ENCODE results near the gene SNPH. TPM values are rescaled to one million over a fixed set of nuclear protein-coding genes. Genes with fewer than 3 reads are reported as not detected.
A peak's percentile ranks its signal among the peaks of the same experiment; 100 is the strongest.

Gene SNPH
- total RNA-seq, 1 experiment from 2014 or later = 21.4 TPM

DNA sequence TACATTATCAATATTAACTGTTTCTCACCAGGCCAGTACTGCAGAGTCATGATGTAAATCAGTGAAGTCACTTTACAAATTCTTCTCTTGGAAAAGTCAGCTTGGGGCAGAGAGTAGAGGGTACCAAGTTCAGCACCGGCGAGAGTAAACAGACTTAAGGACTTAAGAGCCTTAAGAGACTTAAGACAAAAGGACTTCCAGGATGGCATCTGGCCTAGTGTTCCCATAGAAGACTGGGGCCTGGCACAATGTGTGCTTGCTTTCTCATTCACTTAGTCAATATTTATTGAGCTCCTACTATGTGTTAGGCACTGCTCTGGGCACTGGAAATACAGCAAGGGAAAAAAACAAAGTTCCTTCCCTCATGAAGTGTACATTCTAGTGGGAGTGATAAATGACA, 1.4 kb upstream of the SNPH start:
- ChIA-PET CTCF (no interaction called here), POLR2A (ENCODE audit: unreplicated experiment) (no interaction called here)
- BruUV-seq (replicated peaks) = no TSS peak
- ATAC-seq (no peak), DNase-seq (no peak)
- Histone ChIP-seq H3K79me2 (ENCODE audit: low read length) (0 out of 2 replicates have a peak, but pooled peaks cover 3% of the 10 kb centered on the region), H3K9me2 (replicated peaks; ENCODE audit: low read length) (no peaks in the 10 kb centered on the region), H3K4me2 (ENCODE audit: low read length) (no peak overlapping the region), H3K27me3 (ENCODE audit: low read length) (peaks cover 4% of the 10 kb centered on the region; the same call in 1 of the 2 replicates), H3F3A (ENCODE audit: low read length, unreplicated experiment) (no peaks in the 10 kb centered on the region), H3K9ac (ENCODE audit: low read length) (no peak overlapping the region), H4K20me1 (ENCODE audit: low read length) (no peaks in the 10 kb centered on the region), H3K9me3 (ENCODE audit: low read length) (no peaks in the 10 kb centered on the region), H3K36me3 (ENCODE audit: low read depth, low read length) (no peaks in the 10 kb centered on the region), H3K27ac (ENCODE audit: low read length) (no peak overlapping the region), H2AFZ (ENCODE audit: low read length) (no peak overlapping the region; the same call in 1 of the 2 replicates), H3K4me3 (ENCODE audit: low read length) (no peak overlapping the region), H3K4me1 (ENCODE audit: insufficient read depth, low read length) (peaks cover 13% of the 10 kb centered on the region; the same call in 1 of the 2 replicates)
- intact Hi-C loops (cut with micrococcal nuclease) = no loop called here
- TF ChIP-seq EZH2phosphoT487 (IDR thresholded peaks at IDR 0.05; ENCODE audit: borderline replicate concordance, low read length) (no peak), EZH2 (IDR thresholded peaks at IDR 0.05; ENCODE audit: low read length, unreplicated experiment) (no peak)
- TF ChIP-seq, protein P1, sequence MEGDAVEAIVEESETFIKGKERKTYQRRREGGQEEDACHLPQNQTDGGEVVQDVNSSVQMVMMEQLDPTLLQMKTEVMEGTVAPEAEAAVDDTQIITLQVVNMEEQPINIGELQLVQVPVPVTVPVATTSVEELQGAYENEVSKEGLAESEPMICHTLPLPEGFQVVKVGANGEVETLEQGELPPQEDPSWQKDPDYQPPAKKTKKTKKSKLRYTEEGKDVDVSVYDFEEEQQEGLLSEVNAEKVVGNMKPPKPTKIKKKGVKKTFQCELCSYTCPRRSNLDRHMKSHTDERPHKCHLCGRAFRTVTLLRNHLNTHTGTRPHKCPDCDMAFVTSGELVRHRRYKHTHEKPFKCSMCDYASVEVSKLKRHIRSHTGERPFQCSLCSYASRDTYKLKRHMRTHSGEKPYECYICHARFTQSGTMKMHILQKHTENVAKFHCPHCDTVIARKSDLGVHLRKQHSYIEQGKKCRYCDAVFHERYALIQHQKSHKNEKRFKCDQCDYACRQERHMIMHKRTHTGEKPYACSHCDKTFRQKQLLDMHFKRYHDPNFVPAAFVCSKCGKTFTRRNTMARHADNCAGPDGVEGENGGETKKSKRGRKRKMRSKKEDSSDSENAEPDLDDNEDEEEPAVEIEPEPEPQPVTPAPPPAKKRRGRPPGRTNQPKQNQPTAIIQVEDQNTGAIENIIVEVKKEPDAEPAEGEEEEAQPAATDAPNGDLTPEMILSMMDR (conservative IDR thresholded peaks at IDR 0.05; ENCODE audit: low read depth, low read length) = no peak

DNA sequence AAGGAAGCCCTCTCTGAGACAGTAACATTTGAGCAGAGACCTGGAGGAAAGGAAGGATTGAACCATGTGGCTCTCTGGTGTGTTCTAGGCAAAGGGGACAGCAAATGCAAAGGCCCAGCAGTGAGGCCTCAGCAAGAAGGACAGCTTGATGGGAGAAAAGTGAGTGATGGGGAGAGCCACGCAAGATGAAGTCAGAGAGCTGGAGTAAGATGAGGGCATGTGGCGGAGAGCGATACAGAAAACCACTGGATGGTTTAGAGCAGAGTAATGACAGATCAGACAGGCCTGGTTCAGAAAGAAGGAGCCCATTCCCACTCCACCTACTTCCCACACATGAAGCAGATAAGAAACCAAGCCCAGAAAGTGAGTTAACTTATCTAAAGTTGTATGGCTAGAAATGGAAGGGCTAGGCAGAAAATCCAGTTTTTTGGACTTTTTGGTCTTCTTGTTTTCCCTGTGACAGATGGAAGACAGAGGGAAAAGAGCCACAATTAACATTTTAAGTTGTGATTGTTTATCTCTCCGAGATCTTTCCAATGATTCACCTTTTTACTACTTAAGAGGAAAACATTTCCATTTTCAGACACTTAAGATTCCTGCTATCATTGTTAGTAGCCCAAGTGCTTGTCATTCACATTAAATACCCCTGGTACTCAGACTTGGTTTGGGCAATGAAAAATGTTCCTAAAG, 723 bp upstream of the SNPH start:
- H3K4me2 ChIP-seq (ENCODE audit: low read length) = peak overlapping the region; percentile 88
- no peak for TF ChIP-seq EZH2phosphoT487 (IDR thresholded peaks at IDR 0.05; ENCODE audit: borderline replicate concordance, low read length)
- TF ChIP-seq, protein P1 (conservative IDR thresholded peaks at IDR 0.05; ENCODE audit: low read depth, low read length) = no peak
- TF ChIP-seq EZH2 (IDR thresholded peaks at IDR 0.05; ENCODE audit: low read length, unreplicated experiment) = no peak
- no TSS peak for BruUV-seq (replicated peaks)
- peaks cover 4% of the 10 kb centered on the region; the same call in 1 of the 2 replicates for H3K27me3 ChIP-seq (ENCODE audit: low read length)
- H3K9me2 ChIP-seq (replicated peaks; ENCODE audit: low read length) = no peaks in the 10 kb centered on the region
- peak overlapping the region; percentile 90 for H3K4me3 ChIP-seq (ENCODE audit: low read length)
- H3K9ac ChIP-seq (ENCODE audit: low read length) = peak overlapping the region; percentile 57
- peaks cover 13% of the 10 kb centered on the region; the same call in 1 of the 2 replicates for H3K4me1 ChIP-seq (ENCODE audit: insufficient read depth, low read length)
- CTCF ChIA-PET = no interaction called here
- no peaks in the 10 kb centered on the region for H3F3A ChIP-seq (ENCODE audit: low read length, unreplicated experiment)
- intact Hi-C loops (cut with micrococcal nuclease) = no loop called here
- H3K9me3 ChIP-seq (ENCODE audit: low read length) = no peaks in the 10 kb centered on the region
- POLR2A ChIA-PET (ENCODE audit: unreplicated experiment) = no interaction called here
- no peaks in the 10 kb centered on the region for H3K36me3 ChIP-seq (ENCODE audit: low read depth, low read length)
- 0 out of 2 replicates have a peak, but pooled peaks cover 3% of the 10 kb centered on the region for H3K79me2 ChIP-seq (ENCODE audit: low read length)
- no peak for DNase-seq
- no peaks in the 10 kb centered on the region for H4K20me1 ChIP-seq (ENCODE audit: low read length)
- ATAC-seq = no peak
- peak overlapping the region; percentile 92 for H2AFZ ChIP-seq (ENCODE audit: low read length)
- no peak overlapping the region for H3K27ac ChIP-seq (ENCODE audit: low read length)

DNA sequence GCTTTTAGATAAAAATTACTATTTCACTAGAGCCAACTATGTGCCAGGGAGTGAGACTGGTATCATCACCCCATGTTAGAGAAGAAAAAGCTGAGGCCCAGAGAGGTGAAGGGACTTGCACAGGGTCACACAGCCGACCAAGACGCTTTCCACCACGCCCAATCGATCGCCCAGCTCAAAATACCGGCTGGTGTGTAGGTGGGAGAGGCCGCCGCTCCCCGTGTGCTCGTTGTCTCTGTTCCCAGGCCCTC, 253 bp upstream of the SNPH start:
- no peak for ATAC-seq
- Histone ChIP-seq H3K4me2 (ENCODE audit: low read length) (peak overlapping the region; percentile 88), H3K27me3 (ENCODE audit: low read length) (peaks cover 2% of the 10 kb centered on the region; the same call in 1 of the 2 replicates), H3F3A (ENCODE audit: low read length, unreplicated experiment) (no peaks in the 10 kb centered on the region), H2AFZ (ENCODE audit: low read length) (peak overlapping the region; percentile 92), H4K20me1 (ENCODE audit: low read length) (no peaks in the 10 kb centered on the region), H3K79me2 (ENCODE audit: low read length) (0 out of 2 replicates have a peak, but pooled peaks cover 3% of the 10 kb centered on the region), H3K4me3 (ENCODE audit: low read length) (peak overlapping the region; percentile 90), H3K4me1 (ENCODE audit: insufficient read depth, low read length) (peaks cover 13% of the 10 kb centered on the region; the same call in 1 of the 2 replicates), H3K9me3 (ENCODE audit: low read length) (no peaks in the 10 kb centered on the region), H3K27ac (ENCODE audit: low read length) (no peak overlapping the region), H3K9me2 (replicated peaks; ENCODE audit: low read length) (no peaks in the 10 kb centered on the region), H3K9ac (ENCODE audit: low read length) (peak overlapping the region; percentile 57), H3K36me3 (ENCODE audit: low read depth, low read length) (no peaks in the 10 kb centered on the region)
- no peak for DNase-seq
- no peak for TF ChIP-seq EZH2 (IDR thresholded peaks at IDR 0.05; ENCODE audit: low read length, unreplicated experiment)
- TF ChIP-seq EZH2phosphoT487 (IDR thresholded peaks at IDR 0.05; ENCODE audit: borderline replicate concordance, low read length) = no peak
- TF ChIP-seq, protein P1 (conservative IDR thresholded peaks at IDR 0.05; ENCODE audit: low read depth, low read length) = no peak
- ChIA-PET POLR2A (ENCODE audit: unreplicated experiment) (no interaction called here), CTCF (no interaction called here)
- intact Hi-C loops (cut with micrococcal nuclease) = no loop called here
- no TSS peak for BruUV-seq (replicated peaks)
